ENCODE measurements around the gene LANCL1.

Gene LANCL1

DNA sequence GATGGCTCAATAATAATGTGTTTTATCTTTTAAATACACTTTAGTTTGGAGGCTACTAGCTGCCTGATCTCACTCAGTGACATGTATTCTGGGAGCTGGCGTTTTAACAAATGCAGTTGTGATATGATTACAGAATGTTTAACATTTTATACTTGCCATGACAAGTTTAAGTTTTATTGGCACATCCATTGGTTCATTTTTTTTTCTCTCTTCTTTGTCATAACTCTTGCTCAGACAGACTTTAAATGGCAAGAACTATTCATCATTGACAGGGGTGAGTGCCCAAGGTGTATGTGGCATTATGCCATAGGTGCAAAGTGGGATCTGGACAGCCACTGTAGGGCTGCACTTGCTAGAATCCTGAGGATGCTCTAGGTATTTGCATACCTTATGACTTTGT lies 89.5 kb downstream of the LANCL1 start:
- DNase-seq: no peak
